ENCODE results near the gene KIF18B.
"Not testable (repeated sequence)": the region's sequence is repeated elsewhere in the genome, so short reads cannot be mapped to it uniquely, and the experiment has no call there.

KIF18B gene

DNA sequence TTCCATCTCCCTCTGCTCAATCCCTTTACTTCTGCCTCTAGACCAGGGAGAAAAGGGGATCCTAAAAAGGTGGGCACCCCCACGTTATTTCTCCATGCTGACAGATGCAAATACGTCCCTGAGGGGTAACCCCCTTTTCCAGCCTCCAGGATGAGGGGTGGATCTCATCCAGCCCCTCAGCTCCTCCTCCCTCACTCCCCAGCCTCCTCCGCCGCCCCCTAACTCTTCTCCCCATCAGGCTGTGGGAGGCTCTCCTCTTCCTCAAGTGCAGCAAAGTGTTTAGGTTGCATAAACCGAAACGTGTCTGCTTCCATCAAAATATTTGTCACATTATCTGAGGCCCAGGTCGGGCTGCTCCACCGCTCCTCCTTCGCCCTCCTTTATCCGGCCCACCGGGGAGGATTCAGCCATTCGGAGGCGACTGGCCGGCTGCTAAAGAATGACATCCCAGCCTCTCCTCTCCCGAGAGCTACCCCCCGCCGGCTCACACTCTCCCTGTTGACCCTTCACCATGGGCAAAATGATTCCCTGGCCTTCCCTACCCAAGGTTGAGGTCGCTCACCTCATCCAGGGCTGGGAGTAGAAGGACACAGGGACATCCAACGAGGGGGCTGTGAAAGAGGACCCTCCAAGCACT is 21.7 kb upstream of the KIF18B start:
- DNase-seq, result no peak

DNA sequence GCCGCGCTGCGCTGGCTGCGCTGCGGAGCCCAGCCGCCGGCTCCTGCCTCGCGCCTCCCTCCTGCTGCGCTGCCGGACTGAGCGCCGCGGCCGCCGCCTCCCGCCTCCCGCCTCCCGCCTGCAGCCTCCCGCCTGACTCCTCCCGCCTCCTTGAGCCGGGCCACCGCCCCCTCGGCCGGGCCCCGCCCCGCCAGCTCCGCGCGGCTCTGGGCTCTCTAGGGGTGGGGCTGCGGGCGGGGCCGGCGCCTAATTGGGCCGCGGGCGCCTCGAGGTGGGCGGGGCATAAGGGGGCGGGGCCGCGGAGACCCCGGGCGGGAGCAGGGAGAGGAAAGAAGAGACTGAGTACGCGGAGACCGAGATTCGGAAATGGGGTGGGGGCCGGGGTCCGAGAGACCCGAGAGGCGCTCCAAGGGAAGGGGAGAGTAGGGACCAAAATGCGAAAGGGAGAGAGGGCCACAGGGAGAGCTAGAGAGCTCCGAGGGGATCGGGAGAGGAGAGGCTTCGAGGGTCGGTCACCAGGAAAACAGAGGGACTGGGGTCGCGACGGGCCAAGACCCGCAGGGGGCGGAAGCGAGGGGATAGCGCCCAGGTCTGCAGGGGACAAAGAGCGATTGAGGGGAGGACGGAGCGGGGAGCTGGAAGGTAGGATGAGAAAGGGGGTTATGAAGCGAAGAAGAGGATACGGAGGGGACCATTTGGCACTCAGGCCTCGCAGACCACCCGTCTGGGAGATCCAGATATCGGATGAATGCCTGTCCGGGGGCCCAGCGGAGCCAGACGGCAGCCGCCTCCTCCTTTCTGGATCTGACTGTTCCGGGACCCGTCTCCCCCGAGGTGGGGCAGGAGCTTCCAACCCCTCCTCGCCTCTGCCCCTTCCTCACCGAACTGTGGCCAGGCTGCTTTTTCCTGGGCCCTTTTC is 20.9 kb upstream of the KIF18B start, which contains the start of gene C1QL1:
TSS of gene C1QL1 (minus strand) at position 79 of the 919 bp plus-strand sequence. CDS start 255 bp downstream, outside the sequence.
- peak; percentile 65 to 87 (median 79) for DNase-seq

GRCh38 chr17:44967907-44968224 is 20.3 kb upstream of the KIF18B start:
- DNase-seq, result no peak

DNA sequence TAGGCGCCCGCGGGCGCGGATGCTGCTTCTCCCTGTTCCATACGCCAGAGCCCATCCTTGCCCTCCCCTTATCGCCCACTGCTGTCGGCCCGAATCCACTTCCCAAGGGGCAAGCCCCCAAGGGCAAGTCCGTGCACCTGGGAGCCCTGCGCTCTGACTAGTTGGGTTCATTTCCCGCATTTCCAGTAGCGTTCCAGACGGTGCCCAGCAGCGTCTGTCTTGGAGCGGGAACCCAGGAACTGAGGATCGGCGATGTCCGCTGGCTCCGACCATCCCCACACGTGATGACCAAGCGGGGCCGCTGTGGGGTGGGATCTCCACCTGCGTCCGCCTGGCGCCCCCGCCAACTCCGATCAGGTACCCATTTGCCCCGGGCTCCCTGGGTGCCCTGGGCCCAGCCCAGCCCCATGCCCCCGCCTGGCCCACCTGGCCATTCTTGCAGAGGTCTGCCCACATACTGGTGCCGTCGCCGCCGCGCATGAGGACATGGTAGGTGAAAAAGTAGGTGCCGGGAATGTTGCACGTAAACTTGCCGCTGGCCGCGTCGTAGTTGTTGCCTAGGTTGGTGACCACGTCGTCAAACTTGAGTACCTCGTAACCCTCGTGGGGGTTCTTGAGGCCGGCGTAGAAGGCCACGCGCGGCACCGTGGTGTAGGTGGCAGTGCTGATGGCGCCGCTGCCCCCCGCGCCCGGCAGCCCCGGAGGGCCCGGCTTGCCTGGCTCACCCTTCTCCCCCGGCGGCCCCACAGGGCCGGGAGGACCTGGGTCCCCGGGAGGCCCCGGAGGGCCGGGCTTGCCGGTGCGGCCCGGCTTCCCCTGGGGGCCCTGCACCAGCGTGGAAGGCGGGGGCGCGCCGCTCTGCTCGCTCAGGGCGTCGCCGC is 19.7 kb upstream of the KIF18B start:
- DNase-seq, result no peak

- DNase-seq, result no peak
These were observed 18.9 kb upstream of the KIF18B start for GRCh38 chr17:44966348-44967025.

DNA sequence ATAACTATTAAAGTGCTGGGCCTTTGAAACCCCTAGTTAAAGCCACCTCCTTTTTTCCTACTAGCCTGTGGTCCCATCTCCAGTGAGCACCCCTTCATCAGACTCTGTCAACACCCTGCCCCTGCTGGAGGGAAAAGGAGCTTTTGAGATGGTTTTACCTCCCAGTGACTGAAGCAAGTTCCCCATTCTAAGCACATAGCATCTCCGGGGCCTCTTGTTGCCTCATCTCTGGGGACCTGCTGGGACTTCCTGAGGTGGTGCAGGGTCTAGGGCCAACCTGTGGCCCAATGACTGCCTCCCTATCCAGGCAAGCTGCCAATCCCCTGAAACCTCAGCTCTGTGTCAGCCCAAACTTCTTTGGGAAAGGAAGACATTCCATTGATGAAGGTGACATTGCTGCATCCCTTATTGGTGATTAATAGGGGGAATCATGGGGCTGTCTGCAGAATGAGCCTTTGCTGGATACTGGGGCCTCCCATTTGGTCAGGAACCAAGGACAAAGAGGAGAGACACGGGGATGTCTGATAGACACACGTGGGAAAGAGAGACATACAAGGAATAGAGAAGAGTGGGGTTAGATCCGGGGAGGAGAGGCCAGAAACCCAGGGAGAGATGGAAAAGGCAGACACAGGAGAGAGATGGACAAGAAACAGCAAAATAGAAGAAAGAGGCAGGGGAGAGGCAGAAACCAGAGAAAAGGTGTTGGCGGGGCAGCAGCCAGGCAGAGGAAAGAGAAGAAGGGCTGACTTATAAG is 18.1 kb upstream of the KIF18B start:
- no peak for DNase-seq

GRCh38 chr17:44961921-44962350 is 14.4 kb upstream of the KIF18B start:
- no peak for DNase-seq

GRCh38 chr17:44960691-44961090 is 13.1 kb upstream of the KIF18B start:
- DNase-seq, result no peak

DNA sequence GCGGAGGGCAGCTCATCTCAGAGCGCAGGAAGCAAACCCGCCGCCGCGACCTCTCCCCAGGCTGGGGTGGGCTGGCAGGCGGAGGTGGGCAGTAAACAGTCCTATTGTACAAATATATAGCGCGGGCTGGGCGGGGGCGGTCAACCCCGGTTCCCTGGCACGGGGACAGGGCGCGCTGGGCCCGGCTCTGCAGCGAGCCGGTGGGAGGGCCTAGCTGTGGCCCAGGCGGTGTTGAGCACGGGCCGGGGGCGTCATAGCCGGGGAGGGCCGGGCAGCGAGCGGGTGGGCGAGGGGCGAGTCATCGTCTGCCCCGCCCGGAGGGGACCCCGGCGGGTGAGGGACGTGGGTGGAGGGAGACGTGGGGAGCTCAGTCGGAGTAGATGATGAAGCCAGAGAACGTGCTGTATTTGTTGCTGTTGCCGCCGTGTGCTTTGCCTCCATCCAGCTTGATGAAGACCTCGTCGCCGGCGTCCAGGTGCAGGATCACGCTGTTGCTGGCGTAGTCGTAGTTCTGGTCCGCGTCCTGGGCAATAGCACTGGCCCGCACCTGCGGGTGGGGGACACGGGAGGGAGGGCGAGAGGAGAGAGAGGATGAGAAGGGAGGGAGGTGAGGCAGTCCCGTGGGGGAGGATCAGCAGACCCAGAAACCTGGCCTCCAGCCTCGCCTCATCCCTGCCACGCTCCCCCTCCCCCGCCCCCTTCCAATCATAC is 12.4 kb upstream of the KIF18B start:
- no peak for DNase-seq

GRCh38 chr17:44956998-44957981 is 9.7 kb upstream of the KIF18B start:
- DNase-seq, result no peak

GRCh38 chr17:44955674-44956425 is 8.3 kb upstream of the KIF18B start:
- no peak for DNase-seq

DNA sequence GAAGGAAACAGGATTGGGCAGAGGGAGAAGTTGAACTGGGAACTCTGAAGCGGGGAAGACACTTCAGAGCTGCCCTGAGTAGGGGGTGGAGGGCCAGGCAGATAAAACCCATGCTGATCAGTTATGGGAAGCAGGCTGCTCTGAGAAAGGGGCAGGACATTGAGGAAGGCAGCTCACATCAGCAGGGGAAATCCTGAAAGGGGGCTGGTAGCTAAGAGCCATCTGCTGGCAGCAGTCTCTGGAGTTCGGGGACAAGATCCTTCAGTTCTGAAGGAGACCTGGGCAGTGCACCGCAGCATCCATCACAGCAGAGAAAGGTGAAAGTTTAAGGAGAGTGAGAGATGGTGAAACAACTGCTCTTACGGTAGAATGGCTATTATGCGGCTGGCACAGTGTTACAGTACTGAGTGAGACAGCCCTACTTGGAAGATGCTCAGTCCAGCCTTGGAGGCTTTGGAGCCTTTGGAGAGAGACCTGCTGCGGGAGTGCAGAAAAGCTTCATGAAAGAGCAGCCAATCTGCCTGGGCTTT is 5.4 kb upstream of the KIF18B start:
- DNase-seq, result no peak

- DNase-seq, result no peak
These were observed 782 bp upstream of the KIF18B start for GRCh38 chr17:44948315-44948795.

DNA sequence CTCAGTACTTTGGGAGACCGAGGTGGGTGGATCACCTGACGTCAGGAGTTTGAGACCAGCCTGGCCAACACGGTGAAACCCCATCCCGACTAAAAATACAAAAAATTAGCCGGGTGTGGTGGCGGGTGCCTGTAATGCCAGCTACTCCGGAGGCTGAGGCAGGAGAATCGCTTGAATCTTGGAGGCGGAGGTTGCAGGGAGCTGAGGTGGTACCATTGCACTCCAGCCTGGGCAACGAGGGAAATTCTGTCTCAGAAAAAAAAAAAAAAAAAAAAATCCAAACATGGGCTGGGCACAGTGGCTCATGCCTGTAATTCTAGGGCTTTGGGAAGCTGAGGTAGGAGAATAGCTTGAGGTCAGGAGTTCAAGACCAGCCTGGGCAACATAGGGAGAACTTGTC is 1.9 kb downstream of the KIF18B start:
- DNase-seq, result not testable (repeated sequence)

DNA sequence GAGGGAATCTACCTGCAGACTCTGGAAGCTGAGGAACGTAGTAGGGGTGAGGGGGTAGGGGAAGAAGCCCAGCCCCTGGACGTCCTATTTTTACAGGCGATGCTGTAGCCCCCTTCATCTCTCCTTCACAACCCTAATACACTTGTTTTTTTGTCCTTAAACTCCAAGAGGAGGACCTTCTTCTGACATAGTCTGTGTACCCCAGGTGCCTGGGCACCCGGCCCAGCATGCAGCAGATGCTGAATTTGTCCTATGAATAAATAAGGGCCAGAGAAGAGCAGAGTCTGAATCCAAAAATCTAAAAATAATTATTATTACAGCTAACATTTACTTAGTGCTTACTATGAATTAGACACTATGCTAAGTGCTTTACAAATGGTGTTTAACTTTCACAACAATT is 5.1 kb downstream of the KIF18B start:
- DNase-seq, result no peak

GRCh38 chr17:44941712-44942331 is 5.8 kb downstream of the KIF18B start:
- peak in 1 of 5 experiments; percentile 38 for DNase-seq

DNA sequence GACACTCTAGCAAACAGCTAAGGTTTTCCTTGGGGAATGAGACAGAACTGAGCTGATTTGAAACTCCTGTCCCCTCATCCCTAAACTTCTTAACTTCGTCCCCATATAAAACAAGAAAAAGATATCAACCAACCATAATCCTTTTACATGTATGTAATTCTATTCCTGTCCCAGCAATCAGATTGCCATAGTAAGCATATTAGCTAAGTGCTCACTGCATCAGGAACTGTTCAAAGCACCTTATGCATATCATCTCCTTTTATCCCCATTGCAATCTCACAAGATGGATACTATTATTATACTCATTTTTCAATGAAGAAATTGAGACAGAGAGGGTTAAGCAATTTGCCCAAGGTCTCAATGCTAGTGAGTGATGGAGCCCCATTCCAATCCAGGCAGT is 6.8 kb downstream of the KIF18B start:
- no peak for DNase-seq

DNA sequence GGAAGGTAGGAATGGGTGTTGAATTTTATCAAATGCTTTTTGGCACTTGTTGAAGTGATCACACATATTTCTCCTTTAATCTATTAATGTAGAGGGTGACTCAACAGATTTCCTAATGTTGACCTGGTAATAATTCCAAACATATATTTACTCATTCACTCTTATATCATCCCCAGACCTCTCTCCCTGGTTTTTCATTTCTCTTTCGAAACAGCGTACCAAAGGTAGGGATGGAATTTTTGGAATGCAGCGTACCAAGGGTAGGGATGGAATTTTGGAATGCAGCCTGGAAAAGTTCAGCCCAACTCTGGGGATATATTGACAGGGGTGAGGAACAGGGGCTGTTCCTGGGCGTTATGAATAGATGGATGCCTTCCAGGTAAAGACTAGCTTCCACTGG is 7.3 kb downstream of the KIF18B start:
- DNase-seq, result no peak
